HG03135 (cell line): ENCODE results near the gene STARD10.

ENCODE experiments used
- ATAC-seq: cut with Tn5 transposase; IDR thresholded peaks from one replicate; pipeline ENCODE4 v1.9.1; 2021; ENCODE audit warnings: mild to moderate bottlenecking, moderate library complexity; ENCODE audit not compliant: unreplicated experiment

STARD10 gene

DNA sequence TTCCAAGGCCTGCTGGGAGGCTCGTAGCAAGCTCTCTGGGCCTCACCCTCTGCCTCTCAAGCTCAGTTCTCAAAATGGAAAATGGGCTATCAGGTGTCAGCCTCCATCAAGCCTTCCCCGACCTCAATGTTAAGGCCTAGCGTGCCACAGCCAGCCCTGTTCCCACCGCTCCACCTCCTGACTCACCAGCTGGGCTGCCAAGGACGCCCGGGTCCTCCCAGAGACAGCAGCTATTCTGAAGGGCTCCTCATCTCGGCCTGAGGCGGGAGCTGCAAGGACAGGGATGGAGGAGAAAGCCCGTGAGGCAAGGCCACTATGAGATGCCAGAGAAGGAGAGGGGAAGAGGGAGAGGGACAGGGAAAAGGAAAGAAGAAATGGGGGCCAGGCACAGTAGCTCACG lies 61.5 kb downstream of the STARD10 start:
- ATAC-seq, result no peak

DNA sequence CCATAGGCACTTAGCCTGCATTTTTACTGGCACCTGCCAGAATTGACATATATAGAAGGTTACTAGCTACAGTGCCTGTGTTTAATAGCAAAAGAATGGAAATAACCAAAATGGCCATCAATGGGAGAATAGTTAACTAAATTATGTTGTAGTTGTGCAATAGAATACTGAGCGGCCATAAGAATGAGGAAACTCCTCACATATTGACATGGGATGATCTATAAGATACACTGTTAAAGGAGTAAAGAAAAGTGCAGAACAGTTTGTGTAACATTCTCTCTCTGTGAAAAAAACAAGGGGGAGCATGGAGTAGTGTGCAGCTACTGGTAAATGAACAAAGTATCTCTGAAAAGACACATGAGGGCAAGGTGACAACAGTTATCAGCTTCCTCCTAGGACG lies 63.1 kb downstream of the STARD10 start:
- ATAC-seq, result no peak

DNA sequence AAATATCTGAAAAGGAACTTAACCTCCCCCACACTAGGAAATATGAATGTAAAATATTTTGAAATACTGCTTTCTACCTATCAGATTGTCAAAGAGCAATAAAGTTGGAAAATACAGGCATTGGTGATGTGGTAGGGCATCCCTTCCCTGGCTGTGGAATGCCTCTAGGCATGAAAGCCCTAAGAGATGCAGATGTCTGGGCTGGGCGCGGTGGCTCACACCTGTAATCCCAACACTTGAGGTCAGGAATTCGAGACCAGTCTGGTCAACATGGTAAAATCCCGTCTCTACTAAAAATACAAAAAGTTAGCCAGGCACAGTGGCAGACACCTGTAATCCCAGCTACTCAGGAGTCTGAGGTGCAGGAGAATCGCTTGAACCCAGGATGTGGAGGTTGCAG lies 63.6 kb downstream of the STARD10 start:
- no peak for ATAC-seq

DNA sequence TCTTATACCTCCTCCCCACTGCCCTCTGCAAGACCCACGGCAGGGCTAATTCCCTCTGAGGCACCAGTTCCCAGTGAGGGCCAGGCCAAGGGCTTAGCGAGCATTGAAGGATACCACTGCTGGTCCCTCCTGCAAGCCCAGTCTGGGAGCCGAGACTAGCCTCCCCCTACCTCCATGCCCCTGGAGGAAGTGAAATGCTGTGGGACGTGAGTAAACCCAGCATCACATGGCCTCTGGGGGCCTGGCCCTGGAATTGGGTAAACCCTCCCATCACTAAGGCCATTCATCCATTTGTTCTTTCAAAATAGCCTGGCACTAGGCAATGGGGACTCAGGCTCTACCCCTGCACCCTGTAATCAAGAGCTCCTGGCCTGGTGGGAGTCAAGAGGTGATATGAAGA lies 66.3 kb downstream of the STARD10 start:
- ATAC-seq, result no peak

DNA sequence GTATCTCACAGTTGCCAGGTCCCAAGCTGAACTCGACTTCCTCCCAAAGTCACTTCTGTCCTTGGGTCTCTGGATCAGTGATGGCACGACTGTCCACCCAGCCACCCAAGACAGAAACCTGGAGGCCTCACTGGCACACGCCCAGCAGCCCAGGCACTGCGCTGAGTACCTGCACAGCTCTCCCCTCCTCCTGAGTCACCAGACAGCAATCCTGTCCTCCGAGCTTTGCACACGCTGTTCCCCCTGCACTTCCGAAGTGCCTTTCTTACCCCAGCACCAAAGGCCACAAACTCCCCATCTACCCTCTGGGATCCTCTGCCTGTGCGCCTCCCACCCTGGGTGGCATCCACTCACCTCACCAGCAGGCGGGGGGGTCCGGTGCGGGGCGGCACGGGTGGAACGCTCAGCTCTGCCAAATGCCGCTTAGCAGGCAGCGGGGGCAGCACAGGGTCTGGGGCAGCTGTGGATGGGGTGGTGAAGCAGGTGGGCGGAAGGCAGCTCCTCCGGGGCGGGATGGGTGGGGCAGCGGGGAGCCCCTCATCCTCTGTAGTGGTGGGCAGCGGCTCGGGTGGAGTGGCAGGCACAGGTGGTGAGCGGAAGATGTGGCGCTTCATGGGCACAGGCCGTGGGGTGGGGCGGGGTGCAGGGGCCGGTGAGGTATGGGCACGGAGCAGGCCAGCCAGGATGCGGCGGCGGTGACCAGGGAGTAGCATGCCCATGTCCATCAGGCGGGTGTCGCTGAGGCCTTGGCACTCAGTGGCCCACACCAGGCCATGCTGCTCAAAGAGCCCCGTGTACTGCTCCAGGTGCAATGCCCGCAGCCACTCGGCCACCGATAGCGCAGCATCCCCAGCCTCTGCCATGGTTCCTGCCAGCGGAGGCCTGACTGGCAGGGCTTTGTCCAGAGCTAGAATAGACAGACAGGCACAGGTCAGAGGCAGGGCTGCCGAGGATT lies 67.3 kb downstream of the STARD10 start:
- no peak for ATAC-seq

DNA sequence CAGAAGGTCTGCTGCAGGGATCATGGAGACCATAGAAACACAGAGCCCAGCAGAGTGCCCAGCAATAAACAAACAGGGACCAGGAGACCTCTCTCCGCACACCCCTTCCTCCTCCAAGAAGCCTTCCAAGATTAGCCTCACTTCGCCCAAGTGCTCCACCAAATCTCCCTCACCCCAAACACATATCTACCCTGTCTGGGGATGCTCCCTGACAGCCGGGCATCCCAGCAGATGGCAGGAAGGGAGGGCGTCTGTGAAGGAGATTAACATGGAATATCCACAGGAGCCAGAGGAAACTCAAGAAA lies 68.2 kb downstream of the STARD10 start:
- ATAC-seq, result no peak

DNA sequence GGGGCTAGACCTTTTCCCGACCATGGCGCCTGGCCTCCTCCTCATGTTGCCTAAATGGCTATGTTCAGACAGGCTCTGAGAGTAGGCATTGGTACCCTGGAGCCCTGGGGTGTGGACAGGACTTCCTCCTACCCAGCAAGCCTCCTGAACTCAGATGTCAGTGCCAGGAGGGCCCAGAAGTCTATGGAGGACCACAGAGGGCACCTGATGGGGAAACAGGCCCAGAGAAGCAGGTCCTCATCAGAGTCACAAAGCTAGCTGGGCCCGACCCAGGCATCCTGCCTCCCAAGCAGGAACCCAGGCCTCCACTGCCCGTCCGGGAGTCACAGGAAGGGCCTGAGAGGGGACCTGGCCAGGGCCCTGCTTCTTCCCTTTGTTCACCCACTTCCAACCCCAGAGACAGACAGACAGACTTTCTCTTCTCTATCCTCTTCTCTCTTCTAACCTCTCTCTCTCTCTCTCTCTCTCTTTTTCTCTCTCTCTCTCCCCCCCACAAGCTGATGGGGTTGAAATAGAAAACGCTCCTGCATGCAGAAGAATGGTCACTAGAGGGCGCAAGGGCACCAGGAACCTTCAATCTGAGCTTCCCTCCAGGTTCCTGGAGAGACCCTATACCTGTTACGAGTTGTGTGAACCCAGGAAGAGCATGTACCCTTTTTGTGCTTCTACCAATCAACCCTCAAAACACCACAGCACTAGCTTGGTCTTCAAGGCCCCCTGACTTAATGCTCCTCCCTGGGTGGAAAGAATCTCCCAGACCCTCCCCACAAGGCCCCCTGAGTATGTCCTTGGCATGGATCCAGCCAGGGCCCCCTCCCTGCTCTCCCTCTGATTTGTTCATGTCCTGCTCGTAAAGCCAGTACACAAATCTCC lies 68.8 kb downstream of the STARD10 start:
- no peak for ATAC-seq

DNA sequence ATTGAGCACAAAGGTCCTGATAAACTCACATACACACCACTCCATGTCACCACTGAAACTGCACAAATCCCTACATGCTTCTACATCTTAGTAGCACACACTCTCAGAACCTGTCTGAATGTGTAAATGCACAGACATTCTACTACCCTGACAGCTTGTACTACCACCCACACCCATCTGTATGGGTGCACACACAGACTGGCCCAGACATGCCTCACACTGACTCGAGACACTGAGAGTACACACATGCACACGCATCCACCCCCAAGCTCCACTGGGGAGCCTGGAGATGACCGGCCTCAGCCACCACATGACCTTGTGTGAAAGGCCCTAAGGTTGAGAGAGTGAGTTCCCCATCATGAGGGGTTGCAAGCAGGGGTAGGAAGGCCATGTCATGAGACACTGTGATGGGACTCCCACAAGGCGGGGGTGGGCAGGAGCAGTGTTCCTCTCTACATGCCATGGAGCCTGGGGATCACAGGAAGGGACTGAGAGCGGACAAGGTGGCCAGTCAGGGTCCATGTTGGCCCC lies 69.8 kb downstream of the STARD10 start:
- no peak for ATAC-seq

DNA sequence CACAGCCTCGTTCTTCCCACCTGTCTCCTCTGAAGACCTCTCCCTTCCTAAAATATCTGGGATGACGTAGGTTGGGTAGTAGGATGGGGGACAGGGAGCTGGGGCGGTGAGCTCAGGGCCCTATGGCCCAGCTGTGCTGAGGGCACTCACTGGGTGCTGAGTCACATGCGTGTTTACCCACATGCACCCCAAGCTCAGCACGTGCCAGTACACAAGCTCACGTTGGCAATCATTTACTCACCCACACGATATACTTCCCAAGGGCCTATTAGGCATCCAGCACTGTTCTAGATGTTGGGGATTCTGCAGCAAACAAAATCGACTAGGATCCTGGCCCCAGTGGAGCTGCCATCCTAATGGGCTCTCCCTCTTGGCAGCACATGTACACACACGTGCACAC lies 70.3 kb downstream of the STARD10 start:
- no peak for ATAC-seq

DNA sequence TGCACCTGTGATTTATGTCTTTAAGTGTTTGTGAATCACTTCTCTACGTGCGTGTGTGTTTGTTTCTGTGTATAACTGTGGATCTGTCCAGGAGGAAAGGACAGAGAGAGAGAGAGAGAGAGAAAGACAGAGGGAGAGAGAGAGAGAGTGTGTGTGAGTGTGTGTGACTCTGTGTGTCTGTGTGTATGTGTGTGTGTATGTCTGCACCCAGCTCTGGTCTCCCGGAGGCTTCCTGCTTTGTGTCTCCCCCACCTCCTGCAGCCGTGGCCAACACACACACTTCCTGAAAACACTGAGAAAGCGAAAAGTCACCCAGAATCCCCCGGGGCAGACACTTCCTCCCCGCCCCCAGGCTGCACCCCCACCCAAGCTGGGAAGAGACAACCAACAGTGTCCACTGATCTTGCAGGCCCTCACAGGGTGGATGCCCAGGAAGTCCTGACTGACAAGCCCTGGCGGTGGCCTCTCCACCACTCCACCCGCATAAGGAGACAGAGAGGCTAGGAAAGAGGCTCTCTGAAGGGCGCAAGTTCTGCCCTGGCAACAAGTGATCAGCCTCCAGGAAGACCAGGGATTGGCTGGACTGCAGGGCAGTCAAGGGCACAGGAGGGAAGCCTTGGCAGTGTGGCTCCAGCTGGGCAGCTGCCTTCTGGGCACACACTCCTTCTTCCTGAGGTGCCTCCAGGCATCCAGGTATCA lies 71.6 kb downstream of the STARD10 start:
- ATAC-seq, result peak; percentile 69

DNA sequence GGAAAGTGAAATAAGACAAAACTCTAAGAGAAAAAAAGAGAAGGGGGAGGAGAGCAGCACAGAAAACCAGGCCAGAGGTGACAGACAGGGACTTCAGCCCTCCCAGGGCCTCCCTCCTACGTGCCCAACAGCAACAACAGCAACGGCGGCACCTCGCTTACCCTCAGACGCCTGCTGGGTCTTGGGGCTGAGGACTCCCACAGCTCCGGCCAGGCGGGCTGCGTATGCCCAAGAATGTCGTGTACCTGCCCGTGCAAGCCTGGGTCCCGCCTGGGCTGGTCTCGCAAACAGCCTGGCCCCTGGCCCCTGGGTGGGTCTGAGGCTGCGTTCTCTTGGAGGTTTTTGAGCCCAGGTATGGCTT lies 72.2 kb downstream of the STARD10 start:
- ATAC-seq, result peak; percentile 3

DNA sequence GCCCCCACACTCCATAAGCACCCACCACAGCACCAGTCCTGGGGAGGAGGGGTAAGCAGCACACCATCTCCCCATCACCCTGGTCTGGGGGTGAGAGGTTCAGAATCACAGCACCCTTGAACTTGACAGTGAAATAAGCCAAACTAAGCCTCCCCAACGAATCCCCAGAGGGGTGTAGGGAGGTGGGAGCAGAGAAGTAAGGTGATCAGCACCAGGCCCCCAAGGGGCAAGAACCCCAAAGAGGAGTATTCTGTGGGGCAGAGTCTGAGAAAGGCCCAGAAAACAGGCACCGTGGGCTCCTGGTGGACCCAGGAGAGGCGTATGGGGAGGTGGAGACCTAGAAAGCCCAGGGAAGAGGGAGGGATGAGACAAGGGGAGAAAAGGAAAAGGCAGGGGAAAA lies 72.6 kb downstream of the STARD10 start:
- ATAC-seq, result no peak

DNA sequence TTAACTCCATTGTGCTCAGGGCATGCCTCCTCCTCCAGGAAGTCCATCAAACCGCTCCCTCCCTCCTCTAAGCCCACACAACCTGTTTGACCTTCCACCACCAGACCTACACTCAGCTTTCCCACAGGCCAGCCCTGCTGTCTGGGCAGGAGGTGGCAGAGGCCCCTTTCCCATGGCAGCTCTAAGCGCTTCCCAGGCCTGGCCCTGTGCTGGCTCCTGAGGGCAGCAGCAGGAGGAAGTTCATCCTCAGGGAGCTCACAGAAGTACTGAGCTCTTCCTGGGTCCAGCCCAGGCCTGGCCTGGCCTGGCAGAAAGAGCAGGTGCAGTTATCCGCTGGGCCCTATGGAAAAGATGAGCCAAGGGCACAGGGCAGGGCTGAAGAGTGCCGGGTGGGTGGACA lies 73.1 kb downstream of the STARD10 start:
- no peak for ATAC-seq

DNA sequence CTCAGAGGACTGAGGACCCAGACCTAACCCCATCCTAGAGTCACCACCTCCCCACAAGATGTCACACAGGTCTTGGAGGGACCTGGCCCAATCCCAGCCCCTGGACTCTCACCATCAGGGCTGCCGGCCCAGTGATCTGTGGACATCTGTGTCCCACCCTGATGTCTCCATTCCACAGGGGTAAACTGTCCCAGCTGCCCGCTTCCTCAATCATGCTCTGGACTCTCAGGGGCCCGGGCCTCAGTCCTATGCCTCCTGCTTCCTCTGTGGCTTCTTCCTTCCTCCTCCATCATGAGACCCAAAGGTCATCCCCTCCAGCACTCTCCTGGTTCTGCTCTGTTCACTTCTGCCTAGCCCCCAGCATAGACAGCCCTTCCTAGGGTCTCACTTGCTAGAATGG lies 73.8 kb downstream of the STARD10 start:
- ATAC-seq, result no peak

DNA sequence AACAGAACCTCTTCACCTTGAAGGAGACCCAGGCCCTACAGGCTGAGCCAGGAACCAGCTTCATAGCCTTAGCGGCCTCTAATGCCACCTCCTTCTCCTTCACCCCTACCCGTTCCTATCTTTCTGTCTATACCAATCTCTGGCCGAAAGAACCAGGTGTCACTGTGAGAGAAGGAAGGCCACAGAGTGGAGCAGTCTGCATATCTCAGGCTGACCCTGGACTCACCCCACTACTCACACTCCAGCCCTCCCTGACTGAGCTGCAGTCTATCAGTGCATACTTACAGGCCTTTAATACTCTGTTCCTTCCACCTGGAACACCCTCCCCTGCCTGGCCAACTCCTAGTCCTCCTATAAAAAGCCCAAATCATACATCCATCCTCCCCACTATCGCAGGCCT lies 74.3 kb downstream of the STARD10 start:
- no peak for ATAC-seq

DNA sequence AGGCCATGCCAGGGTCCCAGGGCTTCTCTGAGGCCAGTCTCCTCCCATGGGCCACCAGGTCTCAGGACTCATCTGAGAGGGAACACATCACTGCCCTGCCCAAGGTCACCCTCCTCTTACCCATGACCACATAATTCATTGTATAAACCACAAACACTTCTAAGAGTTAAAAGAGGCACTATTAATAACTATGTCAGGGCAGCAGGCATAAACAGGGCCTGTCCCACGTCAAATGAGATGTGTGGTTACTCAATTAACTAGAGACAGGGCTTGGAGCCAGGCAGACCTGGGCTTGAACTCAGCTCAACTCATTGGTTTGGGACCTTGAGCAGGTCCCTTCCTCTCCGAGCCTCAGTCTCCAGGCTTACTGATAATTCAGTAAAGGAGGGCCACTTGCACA lies 74.7 kb downstream of the STARD10 start:
- ATAC-seq, result no peak

DNA sequence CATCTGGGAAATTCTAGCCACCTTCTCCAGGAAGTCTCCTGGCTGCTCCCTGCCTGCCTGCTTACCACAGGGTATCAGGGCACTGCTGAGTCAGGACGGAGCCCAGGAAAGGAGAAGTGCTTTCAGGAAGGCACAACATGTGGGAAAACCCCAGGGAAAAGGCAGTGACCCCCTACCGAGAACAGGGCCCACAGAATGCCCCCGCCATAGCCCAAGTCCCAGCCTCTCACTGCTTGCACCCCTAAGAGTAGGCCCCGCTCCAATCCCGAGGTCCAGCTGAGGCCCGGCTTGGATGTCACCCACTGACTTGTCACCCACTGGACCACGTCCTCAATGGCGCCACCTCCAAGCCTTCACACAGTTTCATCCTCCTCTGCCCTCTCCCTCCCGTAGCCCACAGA lies 75.7 kb downstream of the STARD10 start:
- ATAC-seq, result no peak

DNA sequence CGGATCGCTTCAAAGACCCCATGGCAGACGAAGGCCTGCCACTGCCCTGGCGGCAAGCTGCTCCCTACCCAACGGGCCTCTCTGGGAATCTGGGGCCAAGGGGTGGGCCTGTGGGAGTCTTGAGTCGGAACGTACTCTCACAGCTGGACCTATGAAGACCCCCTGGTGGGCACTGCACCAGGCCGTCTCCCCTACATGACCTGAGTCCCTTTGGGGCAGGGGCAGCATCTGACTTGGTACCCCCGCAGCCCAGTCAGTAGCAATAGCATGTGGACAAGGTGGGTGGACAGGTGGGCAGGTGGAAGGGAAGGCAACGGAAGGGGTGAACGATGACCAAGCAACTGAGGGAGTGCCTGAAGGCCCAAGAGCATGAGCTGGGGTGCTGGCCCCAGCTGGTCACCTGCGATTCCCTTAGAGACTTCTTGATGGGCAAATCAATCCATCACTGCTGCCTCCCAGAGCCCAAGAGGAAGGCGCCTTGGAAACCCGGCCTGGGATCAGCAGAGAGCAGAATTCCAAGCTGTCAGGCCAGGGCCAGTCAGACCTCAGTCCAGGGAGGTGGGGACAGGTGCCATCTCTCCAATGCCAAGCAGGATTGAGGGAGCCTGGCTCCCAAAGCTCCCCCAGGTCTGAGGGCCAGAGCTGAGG lies 76.9 kb downstream of the STARD10 start:
- no peak for ATAC-seq

DNA sequence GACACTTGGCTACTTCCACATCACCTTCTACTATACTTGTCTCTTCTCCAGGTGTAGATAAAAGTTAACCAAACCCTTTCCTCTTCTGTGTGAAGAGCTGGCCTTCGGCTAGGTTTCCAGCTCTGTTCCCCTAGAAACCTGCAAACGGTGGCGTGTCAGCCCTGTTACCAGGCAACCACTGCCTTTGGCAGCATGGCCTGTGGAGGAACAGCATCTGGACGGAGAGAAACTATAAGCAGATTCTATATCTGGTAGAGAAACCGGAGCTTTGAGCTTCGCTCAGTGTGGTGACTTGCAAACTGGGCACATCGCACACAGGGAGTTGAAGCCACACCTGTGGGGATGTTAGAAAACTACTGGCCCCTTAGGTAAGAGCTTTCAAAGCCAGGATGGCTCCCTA lies 77.6 kb downstream of the STARD10 start:
- no peak for ATAC-seq

DNA sequence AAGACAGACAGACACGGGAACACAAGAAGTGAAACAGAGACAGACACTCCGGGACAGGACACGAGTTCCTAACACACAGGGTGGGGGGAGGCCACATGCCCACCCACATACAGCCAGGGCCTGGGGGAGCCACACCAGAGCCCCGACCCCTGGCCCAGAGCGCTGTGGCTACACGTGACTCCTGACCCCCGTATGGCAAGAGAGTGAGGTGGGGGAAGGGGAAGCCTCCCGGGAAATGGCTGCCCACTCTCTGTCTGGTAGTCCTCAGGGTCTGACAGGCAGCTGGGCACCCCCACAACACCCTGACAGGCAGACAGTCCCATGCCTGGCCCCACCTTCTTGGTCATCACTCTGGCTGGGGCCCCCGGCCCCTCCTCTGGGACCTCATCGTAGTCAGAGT lies 81.0 kb downstream of the STARD10 start:
- ATAC-seq, result no peak
